Upper lobe of left lung (tissue), 6 donors: ENCODE results near the gene PACS1. TPM values are rescaled to one million over a fixed set of nuclear protein-coding genes. Genes with fewer than 3 reads are reported as not detected.

Source experiments
- ATAC-seq, 2 donors: fragments of 200-7000 bp; cut with Tn5 transposase; one replicate each; pipeline ENCODE4 v1.9.1; 2022; ENCODE audit warnings: mild to moderate bottlenecking in 2 of 2, moderate library complexity in 2 of 2; ENCODE audit not compliant: low FRiP score in 2 of 2
- DNase-seq, 2 donors: peaks; one replicate each; pipeline ENCODE4 v3.0.0-alpha.2; 2019 to 2020
- H3K27ac ChIP-seq, 4 donors: fragments of 200-600 bp; sonication (generic); one replicate each; pipeline ENCODE4 v1.5.1; 2016 to 2019
- H3K27me3 ChIP-seq, 4 donors: fragments of 200-600 bp; sonication (generic); one replicate each; pipeline ENCODE4 v1.5.1; 2017 to 2019
- H3K36me3 ChIP-seq, 4 donors: fragments of 200-600 bp; sonication (generic); one replicate each; pipeline ENCODE4 v1.5.1; 2016 to 2019
- H3K4me1 ChIP-seq, 4 donors: fragments of 200-600 bp; sonication (generic); one replicate each; pipeline ENCODE4 v1.5.1; 2018 to 2019
- H3K4me3 ChIP-seq, 4 donors: fragments of 200-600 bp; sonication (generic); one replicate each; pipeline ENCODE4 v1.5.1; 2017 to 2019; ENCODE audit warnings: mild to moderate bottlenecking in 2 of 4, moderate library complexity in 1 of 4
- H3K9me3 ChIP-seq, 4 donors: fragments of 200-600 bp; sonication (generic); one replicate each; pipeline ENCODE4 v1.5.1; 2018 to 2019
- EP300 ChIP-seq, 4 donors: sonication (generic); formaldehyde crosslinking; IDR thresholded peaks; one replicate each; pipeline ENCODE4 v1.5.1; 2017; ENCODE audit warnings: antibody characterized with exemption in 4 of 4, control low read depth in 2 of 4
- POLR2A ChIP-seq, 4 donors: fragments of 450-650 bp; IDR thresholded peaks; one replicate each; pipeline ENCODE4 v1.5.1; 2016 to 2017; ENCODE audit warnings: antibody characterized with exemption in 4 of 4, mild to moderate bottlenecking in 2 of 4
- POLR2AphosphoS5 ChIP-seq, 2 donors: sonication (generic); formaldehyde crosslinking; IDR thresholded peaks; one replicate each; pipeline ENCODE4 v1.5.1; 2017; ENCODE audit warnings: antibody characterized with exemption in 2 of 2
- WGBS, 2 donors: methylation state at CpG; one replicate each; pipeline ENCODE4 v1.1.5; 2017 to 2018; 5-methylcytosine and 5-hydroxymethylcytosine counted together
- total RNA-seq, 6 donors: library from RNA; depleted of rRNA in 4 of 6; stranded (reverse); fragments of >200 nt in 4 of 6; gene quantifications; one replicate each; pipeline versions ENCODE4 v1.1.0 to v1.2.1, GENCODE V29; 2016 to 2021
- TF ChIP-seq, protein P1 (sequence below), 6 experiments: fragments of 450-650 bp in 4 of 6; fragments of 200-600 bp in 2 of 6; sonication (generic) in 2 of 6; IDR thresholded peaks; one replicate each; pipeline ENCODE4 v1.5.1; 2016 to 2019; ENCODE audit warnings: antibody characterized with exemption in 6 of 6
- donor health status: DM: no; HTN: no; CAD: no; lungs with moderate emphysema.
- donor health status: DM: no; HTN: yes; CAD: no; lungs with severe emphysema.

The PACS1 gene
- total RNA-seq, 6 donors from 2014 or later, result 39.8 to 123 (median 51.1) TPM

DNA sequence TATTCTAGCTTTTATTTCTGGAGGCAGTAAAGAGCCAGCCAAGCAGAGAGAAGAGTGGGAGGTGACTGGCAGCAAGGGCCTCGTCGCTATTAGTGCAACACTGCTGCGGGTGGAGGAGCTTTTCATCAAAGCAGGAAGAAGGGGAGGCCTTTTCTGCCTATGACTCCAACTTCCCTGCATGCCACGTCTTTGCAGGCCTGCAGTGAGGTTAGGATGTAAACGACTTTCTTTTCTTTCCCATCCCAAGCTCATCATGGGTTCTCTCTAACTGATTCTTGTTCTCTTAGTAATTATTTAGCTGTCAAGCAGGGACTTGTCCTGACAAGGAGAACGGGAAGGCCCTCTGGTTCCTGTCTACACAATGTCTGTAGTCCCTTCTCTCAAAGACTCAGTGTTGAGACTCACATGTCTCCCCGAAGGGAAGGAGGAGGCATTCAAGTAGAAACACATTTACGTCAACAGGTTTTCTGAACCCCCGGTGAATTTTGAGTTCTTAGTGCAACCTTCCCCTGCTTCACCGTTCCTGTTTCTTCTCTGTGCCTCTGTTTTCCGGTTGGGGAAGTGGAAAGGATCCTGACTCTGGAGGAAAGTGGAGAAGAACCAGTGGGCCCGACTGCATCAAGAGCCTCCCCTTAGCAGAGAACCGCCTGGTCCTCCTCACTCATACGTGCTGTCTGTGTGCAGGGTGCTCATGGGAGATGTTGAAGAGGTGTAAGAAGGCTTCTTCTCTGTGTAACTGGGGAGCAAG, 56.9 kb downstream of the PACS1 start:
- no peaks in the 10 kb centered on the region for H3K9me3 ChIP-seq
- H3K36me3 ChIP-seq, result no peaks in the 10 kb centered on the region
- H3K4me3 ChIP-seq, result peak overlapping the region in 1 of 4 donors; percentile 5
- TF ChIP-seq POLR2A (IDR thresholded peaks at IDR 0.05) (no peak), POLR2AphosphoS5 (IDR thresholded peaks at IDR 0.05) (peak in 1 of 2 donors; percentile 25)
- TF ChIP-seq, protein P1, sequence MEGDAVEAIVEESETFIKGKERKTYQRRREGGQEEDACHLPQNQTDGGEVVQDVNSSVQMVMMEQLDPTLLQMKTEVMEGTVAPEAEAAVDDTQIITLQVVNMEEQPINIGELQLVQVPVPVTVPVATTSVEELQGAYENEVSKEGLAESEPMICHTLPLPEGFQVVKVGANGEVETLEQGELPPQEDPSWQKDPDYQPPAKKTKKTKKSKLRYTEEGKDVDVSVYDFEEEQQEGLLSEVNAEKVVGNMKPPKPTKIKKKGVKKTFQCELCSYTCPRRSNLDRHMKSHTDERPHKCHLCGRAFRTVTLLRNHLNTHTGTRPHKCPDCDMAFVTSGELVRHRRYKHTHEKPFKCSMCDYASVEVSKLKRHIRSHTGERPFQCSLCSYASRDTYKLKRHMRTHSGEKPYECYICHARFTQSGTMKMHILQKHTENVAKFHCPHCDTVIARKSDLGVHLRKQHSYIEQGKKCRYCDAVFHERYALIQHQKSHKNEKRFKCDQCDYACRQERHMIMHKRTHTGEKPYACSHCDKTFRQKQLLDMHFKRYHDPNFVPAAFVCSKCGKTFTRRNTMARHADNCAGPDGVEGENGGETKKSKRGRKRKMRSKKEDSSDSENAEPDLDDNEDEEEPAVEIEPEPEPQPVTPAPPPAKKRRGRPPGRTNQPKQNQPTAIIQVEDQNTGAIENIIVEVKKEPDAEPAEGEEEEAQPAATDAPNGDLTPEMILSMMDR (IDR thresholded peaks at IDR 0.05), result no peak
- peak overlapping the region; percentile 20 to 76 (median 38) for H3K27ac ChIP-seq
- peak in 1 of 2 donors; percentile 95 for ATAC-seq
- peaks cover 16 to 27% (median 23%) of the 10 kb centered on the region in 4 donors for H3K4me1 ChIP-seq
- WGBS, 2 donors, result 35 to 37% methylated on average over 14 of the region's 14 CpGs
- no peaks in the 10 kb centered on the region for H3K27me3 ChIP-seq
- peak in 1 of 2 donors; percentile 63 for DNase-seq

DNA sequence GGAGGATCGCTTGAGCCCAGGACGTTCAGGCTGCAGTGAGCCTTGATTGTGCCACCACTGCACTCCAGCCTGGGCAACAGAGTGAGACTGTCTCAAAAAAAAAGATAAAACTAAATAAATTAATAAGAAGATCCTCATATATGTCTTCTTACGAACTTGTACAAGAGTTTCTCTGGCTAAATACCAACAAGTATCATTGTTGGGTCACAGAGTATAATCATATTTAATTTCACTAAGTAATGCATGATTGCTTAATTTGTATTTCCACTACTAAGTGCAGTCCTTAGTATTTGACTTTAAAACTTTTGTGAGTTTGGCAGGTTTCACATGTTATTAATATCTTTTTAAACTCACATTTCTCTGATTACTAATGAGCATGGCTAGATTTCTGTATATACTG, 60.9 kb downstream of the PACS1 start:
- H3K27ac ChIP-seq, result no peak overlapping the region
- peaks cover 15 to 17% (median 17%) of the 10 kb centered on the region in 4 donors for H3K4me1 ChIP-seq
- TF ChIP-seq POLR2AphosphoS5 (IDR thresholded peaks at IDR 0.05), result no peak
- TF ChIP-seq, protein P1 (IDR thresholded peaks at IDR 0.05), result no peak
- no peak for TF ChIP-seq EP300 (IDR thresholded peaks at IDR 0.05)
- no peak for TF ChIP-seq POLR2A (IDR thresholded peaks at IDR 0.05)
- ATAC-seq (no peak), DNase-seq (no peak)
- 70 to 73% methylated on average over 3 of the region's 3 CpGs for WGBS, 2 donors
- H3K4me3 ChIP-seq, result no peak overlapping the region
- no peaks in the 10 kb centered on the region for H3K36me3 ChIP-seq
- no peaks in the 10 kb centered on the region for H3K9me3 ChIP-seq
- H3K27me3 ChIP-seq, result no peaks in the 10 kb centered on the region

DNA sequence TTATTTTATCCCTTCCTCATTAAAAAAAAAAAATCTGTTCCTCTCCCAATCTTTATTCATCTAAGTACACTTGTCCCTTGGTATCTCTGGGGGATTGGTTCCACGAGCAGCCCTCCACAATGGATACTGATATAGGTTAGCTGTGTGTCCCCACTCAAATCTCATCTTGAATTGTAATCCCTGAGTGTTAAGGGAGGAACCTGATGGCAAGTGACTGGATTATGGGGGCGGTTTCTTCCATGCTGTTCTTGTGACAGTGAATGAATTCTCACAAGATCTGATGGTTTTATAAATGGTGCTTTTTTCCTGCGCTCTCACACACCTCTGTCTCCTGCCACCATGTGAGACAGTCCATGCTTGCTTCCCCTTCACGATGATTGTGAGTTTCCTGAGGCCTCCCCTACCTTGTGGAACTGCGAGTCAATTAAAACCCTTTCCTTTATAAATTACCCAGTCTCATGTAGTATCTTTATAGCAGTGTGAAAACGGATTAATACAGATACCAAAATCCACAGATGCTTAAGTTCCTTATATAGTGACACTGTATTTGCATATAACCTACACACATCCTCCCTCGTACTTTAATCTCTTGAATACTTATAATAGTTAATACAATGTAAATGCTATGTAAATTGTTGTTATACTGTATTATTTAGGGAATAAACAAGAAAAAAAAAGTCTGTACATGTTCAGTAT, 62.0 kb downstream of the PACS1 start:
- Histone ChIP-seq H3K36me3 (no peaks in the 10 kb centered on the region), H3K9me3 (no peaks in the 10 kb centered on the region), H3K27ac (no peak overlapping the region), H3K27me3 (no peaks in the 10 kb centered on the region), H3K4me1 (peaks cover 4 to 10% (median 6%) of the 10 kb centered on the region in 4 donors), H3K4me3 (no peak overlapping the region)
- ATAC-seq, result no peak
- TF ChIP-seq, protein P1 (IDR thresholded peaks at IDR 0.05), result no peak
- TF ChIP-seq POLR2A (IDR thresholded peaks at IDR 0.05) (no peak), POLR2AphosphoS5 (IDR thresholded peaks at IDR 0.05) (no peak), EP300 (IDR thresholded peaks at IDR 0.05) (no peak)
- no peak for DNase-seq
- 74 to 80% methylated on average over 7 of the region's 7 CpGs for WGBS, 2 donors

DNA sequence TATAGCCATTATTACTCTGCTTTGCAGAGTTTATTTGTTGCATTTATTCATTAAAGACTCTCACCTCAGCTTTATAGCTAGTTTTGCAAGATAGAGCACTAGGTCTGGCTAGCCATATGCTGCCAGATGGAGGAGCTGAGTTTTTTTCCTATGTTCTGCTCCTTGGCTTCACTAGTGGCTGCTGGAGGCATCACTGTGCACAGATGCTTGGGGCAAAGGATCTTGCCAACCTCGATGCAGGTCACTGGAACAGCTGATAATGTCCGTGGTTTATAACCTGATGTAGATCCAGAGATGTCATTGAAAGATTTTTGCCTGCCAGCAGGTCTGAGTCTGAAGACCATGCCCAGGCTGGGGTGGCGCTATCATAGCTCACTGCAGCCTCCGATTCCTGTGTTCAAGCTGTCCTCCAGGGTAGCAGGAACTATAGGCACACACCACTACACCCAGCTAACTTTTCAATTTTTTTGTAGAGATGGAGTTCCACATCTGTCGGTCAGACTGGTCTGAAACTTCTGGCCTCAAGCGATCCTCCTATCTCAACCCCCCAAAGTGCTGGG, 63.2 kb downstream of the PACS1 start:
- H3K36me3 ChIP-seq, result no peaks in the 10 kb centered on the region
- ATAC-seq (no peak), DNase-seq (no peak)
- no peak overlapping the region for H3K4me3 ChIP-seq
- no peaks in the 10 kb centered on the region for H3K9me3 ChIP-seq
- H3K27me3 ChIP-seq, result no peaks in the 10 kb centered on the region
- WGBS, 2 donors, result 84% methylated on average over 6 of the region's 6 CpGs
- TF ChIP-seq POLR2AphosphoS5 (IDR thresholded peaks at IDR 0.05) (no peak), POLR2A (IDR thresholded peaks at IDR 0.05) (no peak), EP300 (IDR thresholded peaks at IDR 0.05) (no peak)
- TF ChIP-seq, protein P1 (IDR thresholded peaks at IDR 0.05), result no peak
- H3K27ac ChIP-seq, result no peak overlapping the region
- H3K4me1 ChIP-seq, result peaks cover 0 to 9% (median 7%) of the 10 kb centered on the region in 4 donors
